Heart right ventricle (tissue), 16 donors: ENCODE measurements around the gene INPP1. TPM values are rescaled to one million over a fixed set of nuclear protein-coding genes. Genes with fewer than 3 reads are reported as not detected.

Experiments used
- ATAC-seq, 8 donors: fragments of 200-7000 bp; cut with Tn5 transposase; one replicate each; pipeline ENCODE4 v1.9.1; 2020; ENCODE audit warnings: mild to moderate bottlenecking in 8 of 8, moderate library complexity in 8 of 8, moderate number of reproducible peaks in 1 of 8
- DNase-seq, 2 donors: peaks; one replicate each; pipeline ENCODE4 v3.0.0-alpha.2; 2020
- H3K27ac ChIP-seq, 10 donors: fragments of 200-600 bp; sonication (generic) in 2 of 10; one replicate each; pipeline versions ENCODE4 v1.5.0 to v1.8.0; 2020 to 2022; ENCODE audit warnings: mild to moderate bottlenecking in 3 of 10
- H3K27me3 ChIP-seq, 7 donors: fragments of 200-600 bp; one replicate each; pipeline ENCODE4 v1.8.0; 2021 to 2022; ENCODE audit warnings: mild to moderate bottlenecking in 2 of 7
- H3K36me3 ChIP-seq, 9 donors: fragments of 200-600 bp; sonication (generic) in 1 of 9; one replicate each; pipeline versions ENCODE4 v1.5.0 to v1.8.0; 2020 to 2022; ENCODE audit warnings: mild to moderate bottlenecking in 2 of 9
- H3K4me1 ChIP-seq, 9 donors: fragments of 200-600 bp; sonication (generic) in 1 of 9; one replicate each; pipeline versions ENCODE4 v1.5.0 to v1.8.0; 2020 to 2022; ENCODE audit warnings: mild to moderate bottlenecking in 4 of 9
- H3K4me3 ChIP-seq, 10 donors: fragments of 200-600 bp; sonication (generic) in 2 of 10; one replicate each; pipeline versions ENCODE4 v1.5.0 to v1.8.0; 2020 to 2022; ENCODE audit warnings: mild to moderate bottlenecking in 7 of 10, moderate library complexity in 2 of 10
- H3K9me3 ChIP-seq, 11 donors: fragments of 200-600 bp in 10 of 11; sonication (generic) in 2 of 11; one replicate each; pipeline versions ENCODE4 v1.5.0 to v1.8.0; 2013 to 2022; ENCODE audit warnings: mild to moderate bottlenecking in 2 of 11, control low read depth in 1 of 11, moderate library complexity in 1 of 11
- CTCF ChIP-seq, 9 donors: fragments of 200-600 bp; sonication (generic) in 2 of 9; IDR thresholded peaks; one replicate each; pipeline versions ENCODE4 v1.5.0 to v1.8.0; 2021 to 2022; ENCODE audit warnings: antibody characterized with exemption in 9 of 9, mild to moderate bottlenecking in 5 of 9, moderate library complexity in 1 of 9
- WGBS, 2 donors: extraction: QIAGEN DNeasy Blood & Tissue Kit; methylation state at CpG; one replicate each; pipeline ENCODE4 v1.1.7; 2013; ENCODE audit warnings: inconsistent platforms in 1 of 2; 5-methylcytosine and 5-hydroxymethylcytosine counted together
- intact Hi-C, 10 donors: fragments of 100-400 bp; cut with DNase I; formaldehyde crosslinking; loops; one replicate each; pipeline versions ENCODE4 v1.11.1 to v1.14.2; 2022
- polyA plus RNA-seq, 2 donors: library from polyadenylated mRNA; stranded (reverse); fragments of 200-250 nt; gene quantifications; one replicate each; pipeline ENCODE4 v1.2.3, GENCODE V29; 2013
- total RNA-seq, 10 donors: library from RNA; stranded (reverse); fragmentation: NEBNext Ultra II Directional in 3 of 10; extraction: Animal tissue kit (Norgen Biotek cat#: 25700) in 3 of 10; gene quantifications; one replicate each; pipeline versions ENCODE4 v1.2.1 to v1.2.4, GENCODE V29; 2021 to 2023
- donor health status: Arrhythmogenic right ventricular cardiomyopathy.
- donor health status: ischemic (EF 13 %, LVEDD 7.1; RV severe dilation, severe dysfunction).
- donor health status: healthy with polysubstance abuse.
- donor health status: DM: no; HTN: yes; CAD: no.
- donor health status: DM: no; HTN: no; CAD: no.
- donor health status: ischemic (EF 25% LVEDD 6.9; RV normal size, moderate dysfunction).
- donor health status: ischemic (EF 25% LVEDD 5.7; RV mildly dilated, moderate dysfunction).
- donor health status: healthy.
- donor health status: DM: yes; HTN: yes; CAD: no.
- donor health status: Ischemic cardiomyopathy.
- donor health status: ischemic (EF 35%, LVEDD 5.7; RV mildly dilated, moderate dysfunction).
- donor health status: nonischemic (EF 11% LVEDD 7.7; RV severe dilation, severe dysfunction).
- donor health status: DM: yes; HTN: yes; CAD: no.
- donor health status: PGD.
- donor health status: ischemic (EF 29% LVEDD 5.4; RV normal size, mild dysfunction).
- donor health status: nonischemic (EF 23%, LVEDD 6.1; RV moderate dilation, normal function).

INPP1 gene
- total and polyA plus RNA-seq, 12 donors = 10.4 to 29.5 (median 16.6) TPM

GRCh38 chr2:190338453-190338852, 4.9 kb upstream of the INPP1 start:
- Histone ChIP-seq H3K4me1 (peaks cover 0 to 31% (median 16%) of the 10 kb centered on the region in 9 donors), H3K9me3 (peaks cover 0 to 4% (median 0%) of the 10 kb centered on the region in 11 donors), H3K27ac (no peak overlapping the region), H3K36me3 (no peaks in the 10 kb centered on the region), H3K4me3 (no peak overlapping the region), H3K27me3 (no peaks in the 10 kb centered on the region)
- ATAC-seq = no peak
- intact Hi-C loops = loop anchor here in 1 of 10 donors (10.0 kb wide), 1 partner anchor 466 kb away; no protein-coding TSS in a partner anchor
- TF ChIP-seq CTCF (IDR thresholded peaks at IDR 0.05) = peak in 3 of 9 donors; percentile 21 to 29 (median 23)
- no peak for DNase-seq
- WGBS, 2 donors = 85 to 90% methylated on average over 1 of the region's 1 CpG

DNA sequence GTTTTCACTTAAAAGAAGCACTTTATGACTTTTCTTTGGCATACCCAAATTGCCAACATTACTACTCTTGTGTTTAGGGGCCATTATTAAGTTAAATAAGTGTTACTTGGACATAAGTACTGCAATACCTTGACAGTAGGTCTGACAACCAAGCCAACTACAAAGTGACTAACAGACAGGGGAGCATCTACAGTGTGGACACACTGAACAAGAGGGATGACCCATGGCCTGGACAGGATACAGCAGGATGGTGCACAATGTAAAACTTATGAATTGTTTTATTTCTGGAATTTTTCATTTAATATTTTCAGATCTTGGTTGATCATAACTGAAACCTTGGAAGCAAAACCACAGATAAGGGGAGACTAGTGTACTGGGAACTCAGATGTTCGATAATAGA, 4.0 kb upstream of the INPP1 start:
- TF ChIP-seq CTCF (IDR thresholded peaks at IDR 0.05) = no peak
- DNase-seq (no peak), ATAC-seq (no peak)
- Histone ChIP-seq H3K36me3 (no peaks in the 10 kb centered on the region), H3K4me1 (peaks cover 0 to 25% (median 16%) of the 10 kb centered on the region in 9 donors), H3K9me3 (peaks cover 0 to 4% (median 0%) of the 10 kb centered on the region in 11 donors), H3K27ac (no peak overlapping the region), H3K27me3 (no peaks in the 10 kb centered on the region), H3K4me3 (no peak overlapping the region)
- WGBS, 2 donors = 85 to 89% methylated on average over 1 of the region's 1 CpG
- intact Hi-C loops = loop anchor here in 1 of 10 donors (10.0 kb wide), 1 partner anchor 465 kb away; no protein-coding TSS in a partner anchor

DNA sequence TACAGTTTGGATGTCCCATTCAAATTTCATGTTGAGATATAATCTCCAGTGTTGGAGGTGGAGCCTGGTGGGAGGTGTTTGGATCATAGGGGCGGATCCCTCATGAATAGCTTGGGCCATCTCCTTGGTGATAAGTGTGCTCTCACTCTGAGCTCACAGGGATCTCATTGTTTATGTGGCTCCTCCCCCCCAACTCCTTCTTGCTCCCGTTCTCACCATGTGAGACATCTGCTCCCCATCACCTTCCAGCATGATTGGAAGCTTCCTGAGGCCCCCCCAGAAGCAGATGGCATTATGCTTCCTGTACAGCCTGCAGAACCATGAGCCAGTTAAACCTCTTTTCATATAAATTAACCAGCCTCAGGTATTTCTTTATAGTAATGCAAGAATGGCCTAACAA, 3.0 kb upstream of the INPP1 start:
- intact Hi-C loops = no loop called here
- WGBS, 2 donors = 40 to 71% methylated on average over 2 of the region's 2 CpGs
- Histone ChIP-seq H3K27me3 (no peaks in the 10 kb centered on the region), H3K27ac (no peak overlapping the region), H3K9me3 (peaks cover 0 to 4% (median 0%) of the 10 kb centered on the region in 11 donors), H3K36me3 (no peaks in the 10 kb centered on the region), H3K4me1 (peaks cover 0 to 25% (median 19%) of the 10 kb centered on the region in 9 donors), H3K4me3 (no peak overlapping the region)
- DNase-seq = no peak
- no peak for TF ChIP-seq CTCF (IDR thresholded peaks at IDR 0.05)
- no peak for ATAC-seq

GRCh38 chr2:190342611-190343010, 778 bp upstream of the INPP1 start:
- peak overlapping the region in 9 of 10 donors; percentile 91 to 97 (median 93) for H3K27ac ChIP-seq
- peak overlapping the region in 2 of 10 donors; percentile 78 to 79 for H3K4me3 ChIP-seq
- no peaks in the 10 kb centered on the region for H3K27me3 ChIP-seq
- no peak for TF ChIP-seq CTCF (IDR thresholded peaks at IDR 0.05)
- 33 to 43% methylated on average over 4 of the region's 4 CpGs for WGBS, 2 donors
- intact Hi-C loops = no loop called here
- H3K9me3 ChIP-seq = no peaks in the 10 kb centered on the region
- peaks cover 0 to 38% (median 25%) of the 10 kb centered on the region in 9 donors for H3K4me1 ChIP-seq
- ATAC-seq (peak in 1 of 8 donors; percentile 2), DNase-seq (no peak)
- peaks cover 0 to 6% (median 0%) of the 10 kb centered on the region in 9 donors for H3K36me3 ChIP-seq
